ENCODE results near the gene KCND2.

Gene KCND2

GRCh38 chr7:120724955-120725354, 452.0 kb downstream of the KCND2 start:
- TF ChIP-seq CTCF (IDR thresholded peaks at IDR 0.05; ENCODE audit: insufficient read depth, missing control alignments) = no peak
- FAIRE-seq = no peak
- no peak for DNase-seq (ENCODE audit: insufficient read length, low spot score)

- peak; percentile 66 for TF ChIP-seq CTCF (IDR thresholded peaks at IDR 0.05; ENCODE audit: insufficient read depth, missing control alignments)
- FAIRE-seq (no peak), DNase-seq (ENCODE audit: insufficient read length, low spot score) (no peak)
These were observed 452.5 kb downstream of the KCND2 start for GRCh38 chr7:120725376-120726039.

DNA sequence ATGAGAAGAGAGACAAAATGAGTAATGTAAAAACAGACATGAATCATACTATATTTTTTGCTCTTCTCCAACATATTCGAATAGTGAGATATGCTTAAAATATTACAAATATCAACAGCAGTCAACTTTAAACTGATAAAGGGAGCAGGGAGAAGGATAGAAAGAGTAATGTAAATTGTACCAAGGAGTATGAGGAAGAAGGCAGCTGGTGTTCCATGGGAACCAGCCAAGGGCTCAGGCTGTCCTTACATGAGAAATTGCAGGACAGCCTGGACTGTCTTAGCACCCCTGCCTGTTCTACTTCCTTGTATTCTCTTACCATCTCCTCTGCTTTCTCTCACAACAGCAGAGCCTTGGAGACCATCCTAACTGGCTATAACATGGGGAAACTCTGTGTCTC, 456.3 kb downstream of the KCND2 start:
- no peak for TF ChIP-seq CTCF (IDR thresholded peaks at IDR 0.05; ENCODE audit: insufficient read depth, missing control alignments)
- DNase-seq (ENCODE audit: insufficient read length, low spot score) = no peak
- no peak for FAIRE-seq

DNA sequence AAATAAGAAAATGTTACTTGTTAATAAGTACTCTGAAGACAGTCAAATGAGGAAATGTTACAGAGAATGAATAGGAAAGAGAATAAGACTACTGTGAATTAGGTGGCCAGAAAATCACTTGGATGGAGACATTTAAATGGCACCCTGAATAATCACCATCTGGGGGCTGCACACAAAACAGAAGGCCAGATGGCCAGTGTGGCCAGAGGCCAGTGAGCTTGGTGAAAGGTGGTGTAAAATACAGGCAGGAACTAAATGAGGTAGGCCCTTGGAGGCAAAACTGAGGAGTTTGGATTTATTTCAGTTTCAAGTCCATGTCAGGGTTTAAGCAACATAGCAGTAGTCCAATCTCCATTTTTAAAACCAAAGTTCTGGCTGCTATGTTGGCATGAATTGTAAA, 458.3 kb downstream of the KCND2 start:
- FAIRE-seq (no peak), DNase-seq (ENCODE audit: insufficient read length, low spot score) (no peak)
- no peak for TF ChIP-seq CTCF (IDR thresholded peaks at IDR 0.05; ENCODE audit: insufficient read depth, missing control alignments)

GRCh38 chr7:120732256-120732655, 459.3 kb downstream of the KCND2 start:
- DNase-seq (ENCODE audit: insufficient read length, low spot score) (no peak), FAIRE-seq (no peak)
- TF ChIP-seq CTCF (IDR thresholded peaks at IDR 0.05; ENCODE audit: insufficient read depth, missing control alignments) = no peak

- DNase-seq (ENCODE audit: insufficient read length, low spot score) (no peak), FAIRE-seq (no peak)
- no peak for TF ChIP-seq CTCF (IDR thresholded peaks at IDR 0.05; ENCODE audit: insufficient read depth, missing control alignments)
These were observed 460.2 kb downstream of the KCND2 start for GRCh38 chr7:120733143-120733542.

- DNase-seq (ENCODE audit: insufficient read length, low spot score) = no peak
- no peak for FAIRE-seq
- TF ChIP-seq CTCF (IDR thresholded peaks at IDR 0.05; ENCODE audit: insufficient read depth, missing control alignments) = no peak
These were observed 460.9 kb downstream of the KCND2 start for GRCh38 chr7:120733835-120734234.
